Keratinocyte (primary cell): ENCODE measurements around the gene PGGT1B. TPM values are rescaled to one million over a fixed set of nuclear protein-coding genes. Genes with fewer than 3 reads are reported as not detected.

Experiments used
- DNase-seq: peaks from one replicate; pipeline ENCODE4 v3.0.0-alpha.2; 2011; ENCODE audit warnings: low read depth, missing footprints, low spot score
- FAIRE-seq: peaks from 2 replicates; lab custom pipeline; 2011; peaks lifted over from hg19 to GRCh38; lab: Jason Lieb, UNC
- H2AFZ ChIP-seq: 2 replicates; pipeline ENCODE4 v1.6.0; 2012; ENCODE audit warnings: low read length, control low read depth, inconsistent platforms; ENCODE audit not compliant: control insufficient read depth
- H3K27ac ChIP-seq: 2 replicates; pipeline ENCODE4 v1.5.1; 2011; ENCODE audit warnings: low read length; ENCODE audit not compliant: control insufficient read depth, insufficient read depth
- H3K27me3 ChIP-seq: 3 replicates; pipeline ENCODE4 v1.6.0; 2011; ENCODE audit warnings: low read length; ENCODE audit not compliant: control insufficient read depth, insufficient read depth; ENCODE audit errors: extremely low read depth
- H3K36me3 ChIP-seq, 2 experiments: 2 replicates in 1 of 2; 3 replicates in 1 of 2; pipeline ENCODE4 v1.5.1; 2011; ENCODE audit warnings: low read length in 2 of 2, mild to moderate bottlenecking in 1 of 2; ENCODE audit not compliant: control insufficient read depth in 2 of 2, insufficient read depth in 2 of 2; ENCODE audit errors: extremely low read depth in 1 of 2
- H3K4me1 ChIP-seq: 3 replicates; pipeline ENCODE4 v1.5.1; 2011; ENCODE audit warnings: low read length; ENCODE audit not compliant: control insufficient read depth, insufficient read depth; ENCODE audit errors: extremely low read depth
- H3K4me2 ChIP-seq: 3 replicates; pipeline ENCODE4 v1.6.0; 2011; ENCODE audit warnings: low read depth, low read length; ENCODE audit not compliant: control insufficient read depth, insufficient read depth; ENCODE audit errors: extremely low read depth
- H3K4me3 ChIP-seq, 3 experiments: fragments of 200-600 bp in 1 of 3; sonication (generic) in 1 of 3; 2 replicates in 2 of 3; 3 replicates in 1 of 3; pipeline ENCODE4 v1.5.1; 2011 to 2016; ENCODE audit warnings: low read length in 3 of 3, mild to moderate bottlenecking in 3 of 3, control low read depth in 2 of 3, inconsistent platforms in 1 of 3, low read depth in 1 of 3, mixed read lengths in 1 of 3, mixed run types in 1 of 3, moderate library complexity in 1 of 3; ENCODE audit not compliant: control insufficient read depth in 2 of 3, insufficient read depth in 2 of 3; ENCODE audit errors: extremely low read depth in 1 of 3
- H3K79me2 ChIP-seq: 2 replicates; pipeline ENCODE4 v1.6.0; 2012; ENCODE audit warnings: low read length; ENCODE audit not compliant: control insufficient read depth, insufficient read depth
- H3K9ac ChIP-seq: 3 replicates; pipeline ENCODE4 v1.6.0; 2011; ENCODE audit warnings: low read length; ENCODE audit not compliant: control insufficient read depth, insufficient read depth; ENCODE audit errors: extremely low read depth
- H3K9me1 ChIP-seq: 3 replicates; pipeline ENCODE4 v1.6.0; 2011; ENCODE audit warnings: low read length; ENCODE audit not compliant: control insufficient read depth, insufficient read depth; ENCODE audit errors: extremely low read depth
- H3K9me3 ChIP-seq: 2 replicates; pipeline ENCODE4 v1.5.1; 2012; ENCODE audit warnings: low read depth, low read length; ENCODE audit not compliant: control insufficient read depth
- H4K20me1 ChIP-seq: 3 replicates; pipeline ENCODE4 v1.6.0; 2011; ENCODE audit warnings: low read length; ENCODE audit not compliant: control insufficient read depth, insufficient read depth; ENCODE audit errors: extremely low read depth
- EZH2 ChIP-seq: IDR thresholded peaks from one replicate; pipeline ENCODE4 v1.6.1; 2012; ENCODE audit warnings: inconsistent platforms, mild to moderate bottlenecking, low read length, moderate library complexity
- dilution Hi-C: fragments of 300-500 bp; cut with MboI; formaldehyde crosslinking; loops from one replicate; pipeline ENCODE4 v1.7.0; 2020; ENCODE audit warnings: low sequenced_read_pairs; ENCODE audit not compliant: extremely low pct_ligation_motif_present
- polyA plus RNA-seq, 5 experiments: library from polyadenylated mRNA; depleted of rRNA in 3 of 5; stranded (reverse) in 3 of 5; stranded (forward) in 1 of 5; unstranded in 1 of 5; fragments of >200 nt; gene quantifications; 1 replicate in 1 of 5; 2 replicates in 3 of 5; 3 replicates in 1 of 5; pipeline versions ENCODE4 v1.2.1 to v1.2.3, GENCODE V29; 2011 to 2012; ENCODE audit warnings: missing spikeins in 2 of 5, low read depth in 1 of 5, low replicate concordance in 1 of 5
- TF ChIP-seq, protein P1 (sequence below), 3 experiments: IDR thresholded peaks in 1 of 3; conservative IDR thresholded peaks in 1 of 3; optimal IDR thresholded peaks in 1 of 3; 2 replicates in 2 of 3; 3 replicates in 1 of 3; pipeline versions ENCODE3 to v1.5.1; 2011; ENCODE audit warnings: low read length in 3 of 3, mild to moderate bottlenecking in 3 of 3, moderate library complexity in 2 of 3, control low read depth in 1 of 3, inconsistent platforms in 1 of 3; ENCODE audit not compliant: insufficient read depth in 2 of 3; ENCODE audit errors: extremely low read depth in 1 of 3

The PGGT1B gene
- polyA plus RNA-seq, 1 donor (not counting 4 experiments of a cell fraction or from before 2014, with no cell fraction given): 5.5 TPM

GRCh38 chr5:115202952-115203351 is 59.7 kb downstream of the PGGT1B start:
- no peak overlapping the region for H3K4me2 ChIP-seq
- dilution Hi-C loops: no loop called here
- no peak overlapping the region for H2AFZ ChIP-seq
- H3K9me3 ChIP-seq: no peaks in the 10 kb centered on the region
- DNase-seq (no peak), FAIRE-seq (no peak)
- H3K9ac ChIP-seq: no peak overlapping the region
- no peak for TF ChIP-seq EZH2
- TF ChIP-seq, protein P1, sequence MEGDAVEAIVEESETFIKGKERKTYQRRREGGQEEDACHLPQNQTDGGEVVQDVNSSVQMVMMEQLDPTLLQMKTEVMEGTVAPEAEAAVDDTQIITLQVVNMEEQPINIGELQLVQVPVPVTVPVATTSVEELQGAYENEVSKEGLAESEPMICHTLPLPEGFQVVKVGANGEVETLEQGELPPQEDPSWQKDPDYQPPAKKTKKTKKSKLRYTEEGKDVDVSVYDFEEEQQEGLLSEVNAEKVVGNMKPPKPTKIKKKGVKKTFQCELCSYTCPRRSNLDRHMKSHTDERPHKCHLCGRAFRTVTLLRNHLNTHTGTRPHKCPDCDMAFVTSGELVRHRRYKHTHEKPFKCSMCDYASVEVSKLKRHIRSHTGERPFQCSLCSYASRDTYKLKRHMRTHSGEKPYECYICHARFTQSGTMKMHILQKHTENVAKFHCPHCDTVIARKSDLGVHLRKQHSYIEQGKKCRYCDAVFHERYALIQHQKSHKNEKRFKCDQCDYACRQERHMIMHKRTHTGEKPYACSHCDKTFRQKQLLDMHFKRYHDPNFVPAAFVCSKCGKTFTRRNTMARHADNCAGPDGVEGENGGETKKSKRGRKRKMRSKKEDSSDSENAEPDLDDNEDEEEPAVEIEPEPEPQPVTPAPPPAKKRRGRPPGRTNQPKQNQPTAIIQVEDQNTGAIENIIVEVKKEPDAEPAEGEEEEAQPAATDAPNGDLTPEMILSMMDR (optimal IDR thresholded peaks at IDR 0.05 in 1 of 3, IDR thresholded peaks at IDR 0.05 in 1 of 3, conservative IDR thresholded peaks at IDR 0.05 in 1 of 3; ENCODE audit: extremely low read depth in 1 of 3, insufficient read depth in 2 of 3, low read length in 3 of 3): no peak
- no peaks in the 10 kb centered on the region for H3K79me2 ChIP-seq
- H4K20me1 ChIP-seq: no peaks in the 10 kb centered on the region
- no peak overlapping the region for H3K4me3 ChIP-seq
- H3K27me3 ChIP-seq: no peaks in the 10 kb centered on the region
- H3K36me3 ChIP-seq: no peaks in the 10 kb centered on the region
- H3K27ac ChIP-seq: no peak overlapping the region
- no peaks in the 10 kb centered on the region for H3K4me1 ChIP-seq
- no peaks in the 10 kb centered on the region for H3K9me1 ChIP-seq

DNA sequence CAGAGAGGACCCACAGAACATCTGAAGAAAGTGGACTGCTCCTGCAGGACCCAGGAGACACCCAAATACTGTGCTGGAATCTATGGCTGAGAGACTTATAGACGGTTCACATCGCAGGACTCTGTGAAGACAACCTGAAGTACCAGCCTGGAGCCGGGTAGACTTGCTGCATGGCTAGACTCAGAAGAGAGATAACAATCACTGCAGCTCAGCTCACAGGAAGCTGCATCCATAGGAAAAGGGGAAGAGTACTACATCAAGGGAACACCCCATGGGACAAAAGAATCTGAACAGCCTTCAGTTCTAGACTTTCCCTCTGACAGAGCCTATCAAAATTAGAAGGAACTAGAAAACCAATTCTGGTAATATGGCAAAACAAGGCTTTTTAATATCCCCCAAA is 66.5 kb downstream of the PGGT1B start:
- Histone ChIP-seq H3K9ac (no peak overlapping the region), H3K9me1 (no peaks in the 10 kb centered on the region), H3K4me1 (no peaks in the 10 kb centered on the region), H3K36me3 (no peaks in the 10 kb centered on the region), H3K27me3 (no peaks in the 10 kb centered on the region), H4K20me1 (no peaks in the 10 kb centered on the region), H3K27ac (no peak overlapping the region), H3K79me2 (no peaks in the 10 kb centered on the region), H3K4me2 (no peak overlapping the region), H3K9me3 (no peaks in the 10 kb centered on the region), H2AFZ (no peak overlapping the region), H3K4me3 (no peak overlapping the region)
- TF ChIP-seq EZH2: no peak
- TF ChIP-seq, protein P1 (optimal IDR thresholded peaks at IDR 0.05 in 1 of 3, IDR thresholded peaks at IDR 0.05 in 1 of 3, conservative IDR thresholded peaks at IDR 0.05 in 1 of 3; ENCODE audit: extremely low read depth in 1 of 3, insufficient read depth in 2 of 3, low read length in 3 of 3): no peak
- FAIRE-seq (no peak), DNase-seq (no peak)
- dilution Hi-C loops: no loop called here
